ENCODE results near the gene OSBPL10.

DNA sequence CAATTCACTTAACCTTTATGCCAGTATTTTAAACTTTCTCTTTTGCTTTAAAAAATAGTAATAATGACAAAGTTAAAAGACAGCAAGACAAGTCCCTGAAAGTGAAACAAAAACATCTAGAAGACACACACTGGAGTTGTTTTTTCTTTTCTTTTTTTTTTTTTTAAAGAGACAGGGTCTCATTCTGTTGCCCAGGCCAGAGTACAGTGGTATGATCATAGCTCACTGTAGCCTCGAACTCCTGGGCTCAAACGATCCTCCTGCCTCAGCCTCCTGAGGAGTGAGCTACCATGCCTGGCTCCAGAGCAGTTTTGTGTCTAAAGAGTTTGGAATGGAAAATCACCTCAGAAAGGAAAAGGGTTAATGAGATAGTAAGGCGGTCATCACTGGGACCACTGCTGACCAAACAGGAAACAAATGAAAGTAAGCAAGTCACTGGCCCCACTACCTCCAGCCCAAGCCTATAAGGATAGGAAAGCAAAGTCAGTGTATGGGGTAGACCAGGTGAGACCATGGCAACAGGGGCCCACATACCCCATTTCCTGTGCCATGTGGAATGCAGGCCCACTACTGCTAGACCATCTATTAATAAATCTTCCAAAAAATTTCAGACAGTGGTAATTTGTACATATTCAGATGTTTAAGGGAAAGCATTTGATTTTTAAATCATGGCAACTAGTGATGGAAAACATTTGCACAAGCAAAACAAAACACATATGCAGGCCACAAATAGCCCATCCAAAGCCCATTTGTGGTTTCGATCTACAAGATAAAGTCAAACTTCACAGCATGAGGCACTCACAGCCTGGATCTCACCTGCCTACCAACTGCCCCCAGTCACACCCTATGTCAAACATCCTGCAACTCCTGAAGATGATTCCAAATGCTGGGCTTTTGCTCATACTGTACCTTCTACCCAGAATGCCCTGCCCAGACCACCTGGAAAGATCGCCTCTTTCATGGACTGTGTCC lies 62.6 kb downstream of the OSBPL10 start:
- TF ChIP-seq, protein P1, sequence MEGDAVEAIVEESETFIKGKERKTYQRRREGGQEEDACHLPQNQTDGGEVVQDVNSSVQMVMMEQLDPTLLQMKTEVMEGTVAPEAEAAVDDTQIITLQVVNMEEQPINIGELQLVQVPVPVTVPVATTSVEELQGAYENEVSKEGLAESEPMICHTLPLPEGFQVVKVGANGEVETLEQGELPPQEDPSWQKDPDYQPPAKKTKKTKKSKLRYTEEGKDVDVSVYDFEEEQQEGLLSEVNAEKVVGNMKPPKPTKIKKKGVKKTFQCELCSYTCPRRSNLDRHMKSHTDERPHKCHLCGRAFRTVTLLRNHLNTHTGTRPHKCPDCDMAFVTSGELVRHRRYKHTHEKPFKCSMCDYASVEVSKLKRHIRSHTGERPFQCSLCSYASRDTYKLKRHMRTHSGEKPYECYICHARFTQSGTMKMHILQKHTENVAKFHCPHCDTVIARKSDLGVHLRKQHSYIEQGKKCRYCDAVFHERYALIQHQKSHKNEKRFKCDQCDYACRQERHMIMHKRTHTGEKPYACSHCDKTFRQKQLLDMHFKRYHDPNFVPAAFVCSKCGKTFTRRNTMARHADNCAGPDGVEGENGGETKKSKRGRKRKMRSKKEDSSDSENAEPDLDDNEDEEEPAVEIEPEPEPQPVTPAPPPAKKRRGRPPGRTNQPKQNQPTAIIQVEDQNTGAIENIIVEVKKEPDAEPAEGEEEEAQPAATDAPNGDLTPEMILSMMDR (conservative IDR thresholded peaks at IDR 0.05 in 1 of 2, IDR thresholded peaks at IDR 0.05 in 1 of 2; ENCODE audit: extremely low read depth in 1 of 2, insufficient read depth in 1 of 2, low read depth in 1 of 2, low read length in 2 of 2), result no peak
- no peak for TF ChIP-seq EZH2 (IDR thresholded peaks at IDR 0.05; ENCODE audit: borderline replicate concordance, low read length)

Data from mammary epithelial cell (primary cell).